ENCODE data around the gene RNF144A.
"Not testable (repeated sequence)": the region's sequence is repeated elsewhere in the genome, so short reads cannot be mapped to it uniquely, and the experiment has no call there.

RNF144A gene

GRCh38 chr2:6917071-6917760, at the start of gene RNF144A:
Gene RNF144A, plus strand, starts transcription at chr2:6917412. Its CDS starts 79,515 bp downstream, at chr2:6996927.
- DNase-seq (ENCODE audit: low read depth in 2 of 2), result peak; percentile 68 to 79

GRCh38 chr2:6872394-6872793, 44.8 kb upstream of the RNF144A start:
- no peak for DNase-seq (ENCODE audit: low read depth in 2 of 2)

GRCh38 chr2:6874032-6874431, 43.2 kb upstream of the RNF144A start:
- no peak for DNase-seq (ENCODE audit: low read depth in 2 of 2)

- no peak for DNase-seq (ENCODE audit: low read depth in 2 of 2)
These were observed 40.9 kb upstream of the RNF144A start for GRCh38 chr2:6876309-6876708.

DNA sequence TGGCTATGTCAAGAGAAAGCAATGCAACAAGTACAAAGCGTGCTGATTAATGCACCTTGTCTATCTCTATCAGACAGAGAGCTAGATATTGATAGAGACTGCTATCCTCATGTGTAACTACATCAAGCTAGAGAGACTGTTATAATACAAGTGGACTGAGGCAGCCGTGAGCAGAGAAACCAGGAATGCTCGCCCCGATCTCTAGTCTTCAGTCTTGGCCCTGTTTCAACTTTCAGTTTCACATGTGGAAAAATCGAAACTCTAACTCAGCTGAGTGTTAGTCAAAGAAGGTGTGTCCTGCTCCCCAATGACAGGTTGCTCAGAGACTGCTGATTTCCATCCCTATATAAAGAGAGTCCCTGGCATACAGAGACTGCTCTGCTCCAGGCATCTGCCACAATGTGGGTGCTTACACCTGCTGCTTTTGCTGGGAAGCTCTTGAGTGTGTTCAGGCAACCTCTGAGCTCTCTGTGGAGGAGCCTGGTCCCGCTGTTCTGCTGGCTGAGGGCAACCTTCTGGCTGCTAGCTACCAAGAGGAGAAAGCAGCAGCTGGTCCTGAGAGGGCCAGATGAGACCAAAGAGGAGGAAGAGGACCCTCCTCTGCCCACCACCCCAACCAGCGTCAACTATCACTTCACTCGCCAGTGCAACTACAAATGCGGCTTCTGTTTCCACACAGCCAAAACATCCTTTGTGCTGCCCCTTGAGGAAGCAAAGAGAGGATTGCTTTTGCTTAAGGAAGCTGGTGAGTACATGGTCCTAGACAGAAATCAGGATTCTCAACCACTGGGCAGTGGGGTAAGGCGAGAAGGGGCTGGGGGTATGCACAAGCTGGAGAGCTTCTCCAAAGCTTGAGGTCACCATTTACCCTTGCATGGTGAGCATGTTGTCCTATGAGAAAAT, 39.6 kb upstream of the RNF144A start, which contains the start of gene RSAD2:
Gene RSAD2, plus strand, starts transcription at position 376 of the 903 bp plus-strand sequence. Its CDS starts 24 bp downstream, at position 400.
- peak in 1 of 2 donors; percentile 28 for DNase-seq (ENCODE audit: low read depth in 2 of 2)

DNA sequence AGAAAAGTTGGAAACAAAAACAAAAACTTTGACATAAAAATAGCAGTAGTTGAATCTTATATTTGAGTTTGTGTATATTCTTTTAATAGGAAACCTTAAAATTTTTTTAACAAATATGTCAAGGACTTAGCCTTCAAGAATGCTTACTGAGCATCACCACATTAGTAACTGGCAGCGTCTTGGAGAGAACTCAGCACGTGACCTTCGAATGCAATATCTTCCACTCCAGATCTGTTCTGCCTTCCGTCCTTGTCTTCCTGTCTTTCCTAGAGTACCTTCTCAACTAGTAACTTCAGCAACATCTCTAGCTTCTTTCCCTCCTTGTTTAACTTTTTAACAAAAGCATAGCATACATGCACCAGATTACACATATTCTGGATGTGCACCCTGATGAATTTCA, 38.7 kb upstream of the RNF144A start:
- DNase-seq (ENCODE audit: low read depth in 2 of 2), result no peak

- DNase-seq (ENCODE audit: low read depth in 2 of 2), result no peak
These were observed 38.2 kb upstream of the RNF144A start for GRCh38 chr2:6879011-6879410.

DNA sequence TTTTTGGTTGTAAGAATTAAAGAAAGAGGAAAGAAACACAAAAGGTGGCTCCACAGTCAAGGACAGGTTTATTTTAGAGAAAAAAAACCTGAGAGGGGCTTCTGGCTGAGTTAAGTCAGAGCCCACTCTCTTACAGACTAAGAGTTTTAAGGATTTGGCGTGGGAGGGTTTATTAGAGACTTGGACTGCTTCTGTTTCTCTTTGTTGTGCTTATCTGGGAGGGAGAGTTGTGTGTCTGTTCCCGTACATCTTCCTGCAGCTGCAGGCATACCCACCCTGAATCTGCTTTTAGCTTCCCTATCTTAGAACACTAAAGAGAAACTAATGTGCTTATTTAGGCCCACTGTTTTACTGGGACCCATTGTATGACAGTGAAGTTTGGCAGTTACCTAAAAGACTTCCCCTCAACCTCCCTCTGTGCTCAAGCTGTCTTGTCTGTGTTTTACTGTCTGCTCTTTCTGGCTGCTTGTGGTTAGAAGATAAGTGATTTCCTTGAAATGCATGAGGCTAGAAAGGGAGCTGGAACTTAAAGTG, 36.9 kb upstream of the RNF144A start:
- no peak for DNase-seq (ENCODE audit: low read depth in 2 of 2)

GRCh38 chr2:6881046-6881445, 36.2 kb upstream of the RNF144A start:
- no peak for DNase-seq (ENCODE audit: low read depth in 2 of 2)

DNA sequence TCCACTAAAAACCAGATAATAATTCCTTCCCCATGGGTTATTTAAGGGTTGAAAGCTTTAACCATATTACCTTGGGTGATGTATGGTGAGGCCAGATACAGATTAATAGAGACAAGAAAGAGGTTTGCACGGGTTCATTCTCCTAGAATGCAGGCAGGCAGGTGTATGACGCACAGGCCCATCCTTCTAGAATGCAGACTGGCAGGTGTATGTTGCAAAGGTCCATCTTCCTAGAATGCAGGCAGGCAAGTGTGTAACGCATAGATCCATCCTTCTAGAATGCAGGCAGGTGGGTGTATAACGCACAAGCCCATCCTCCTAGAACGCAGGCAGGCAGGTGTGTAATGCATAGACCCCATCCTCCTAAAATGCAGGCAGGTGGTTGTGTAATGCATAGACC, 35.7 kb upstream of the RNF144A start:
- DNase-seq (ENCODE audit: low read depth in 2 of 2), result no peak

- no peak for DNase-seq (ENCODE audit: low read depth in 2 of 2)
These were observed 33.6 kb upstream of the RNF144A start for GRCh38 chr2:6883448-6884122.

DNA sequence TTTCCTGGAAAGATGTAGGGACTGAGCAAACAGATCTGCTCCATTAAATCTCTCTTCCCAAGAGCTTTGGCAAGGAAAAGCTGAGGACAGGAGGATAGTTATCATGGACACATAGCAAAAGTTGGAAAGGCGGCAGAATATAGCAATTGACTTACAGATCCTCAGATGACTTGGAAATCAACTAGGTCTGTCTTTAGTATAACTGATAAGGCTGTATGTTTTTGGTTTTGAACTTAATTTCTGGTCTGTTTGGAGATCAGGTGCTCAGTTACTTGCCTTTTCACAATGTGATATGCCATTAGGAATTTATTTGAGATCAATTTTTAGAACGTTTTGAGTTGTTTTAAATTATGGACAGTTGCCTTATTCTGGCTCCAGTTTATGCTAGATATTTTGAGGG, 31.7 kb upstream of the RNF144A start:
- no peak for DNase-seq (ENCODE audit: low read depth in 2 of 2)

- no peak for DNase-seq (ENCODE audit: low read depth in 2 of 2)
These were observed 31.2 kb upstream of the RNF144A start for GRCh38 chr2:6885968-6886367.

DNA sequence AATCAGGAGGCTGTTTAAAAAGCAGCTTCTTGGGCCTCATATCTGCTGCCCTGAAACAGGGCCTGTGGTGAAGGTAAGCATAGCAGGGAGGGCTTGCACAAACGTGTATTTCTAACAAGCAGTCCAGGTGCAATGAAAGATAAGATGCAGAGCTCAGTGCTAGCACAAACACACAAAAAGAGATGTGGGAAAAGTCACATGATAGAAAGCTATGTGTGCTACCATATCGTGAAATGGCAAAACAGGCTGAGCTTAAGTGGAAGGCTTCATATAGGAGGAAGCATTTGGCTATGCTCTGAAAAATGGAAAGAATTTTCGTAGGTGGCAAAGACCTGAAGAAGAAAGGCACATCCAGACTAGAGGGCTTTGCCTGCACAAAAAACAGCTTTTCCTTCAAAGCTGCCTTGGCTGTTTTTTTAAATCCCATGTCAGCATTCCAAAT, 29.4 kb upstream of the RNF144A start:
- DNase-seq (ENCODE audit: low read depth in 2 of 2), result no peak

- no peak for DNase-seq (ENCODE audit: low read depth in 2 of 2)
These were observed 28.5 kb upstream of the RNF144A start for GRCh38 chr2:6888724-6889123.

GRCh38 chr2:6893876-6894482, 23.2 kb upstream of the RNF144A start:
- no peak for DNase-seq (ENCODE audit: low read depth in 2 of 2)

DNA sequence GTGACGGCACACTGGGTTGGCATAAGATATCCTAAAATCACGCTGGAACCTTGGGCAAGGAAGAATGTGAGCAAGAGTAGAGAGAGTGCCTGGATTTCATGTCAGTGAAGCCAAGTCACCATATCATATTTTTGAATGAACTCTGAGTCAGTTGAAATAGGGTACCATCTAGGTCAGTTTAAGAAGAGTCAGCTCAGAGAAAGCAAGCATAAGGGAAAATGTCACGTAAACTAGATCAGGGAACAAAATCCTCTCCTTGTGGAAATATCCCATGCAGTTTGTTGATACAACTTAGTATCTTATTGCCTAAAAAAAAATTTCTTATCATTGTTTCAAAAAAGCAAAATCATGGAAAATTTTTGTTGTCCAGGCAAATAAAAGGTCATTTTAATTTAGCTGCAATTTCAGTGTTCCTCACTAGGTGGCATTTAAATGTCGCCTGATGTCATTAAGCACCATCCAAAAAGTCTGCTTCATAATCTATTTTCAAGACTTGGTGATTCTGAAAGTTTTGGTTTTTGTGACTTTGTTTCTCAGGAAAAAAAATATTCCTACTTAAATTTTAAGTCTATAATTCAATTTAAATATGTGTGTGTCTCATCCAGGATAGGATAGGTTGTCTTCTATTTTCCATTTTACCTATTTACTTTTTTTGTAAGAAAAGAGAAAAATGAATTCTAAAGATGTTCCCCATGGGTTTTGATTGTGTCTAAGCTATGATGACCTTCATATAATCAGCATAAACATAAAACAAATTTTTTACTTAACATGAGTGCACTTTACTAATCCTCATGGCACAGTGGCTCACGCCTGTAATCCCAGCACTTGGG, 20.1 kb upstream of the RNF144A start:
- no peak for DNase-seq (ENCODE audit: low read depth in 2 of 2)

GRCh38 chr2:6902581-6902980, 14.6 kb upstream of the RNF144A start:
- DNase-seq (ENCODE audit: low read depth in 2 of 2), result not testable (repeated sequence)

DNA sequence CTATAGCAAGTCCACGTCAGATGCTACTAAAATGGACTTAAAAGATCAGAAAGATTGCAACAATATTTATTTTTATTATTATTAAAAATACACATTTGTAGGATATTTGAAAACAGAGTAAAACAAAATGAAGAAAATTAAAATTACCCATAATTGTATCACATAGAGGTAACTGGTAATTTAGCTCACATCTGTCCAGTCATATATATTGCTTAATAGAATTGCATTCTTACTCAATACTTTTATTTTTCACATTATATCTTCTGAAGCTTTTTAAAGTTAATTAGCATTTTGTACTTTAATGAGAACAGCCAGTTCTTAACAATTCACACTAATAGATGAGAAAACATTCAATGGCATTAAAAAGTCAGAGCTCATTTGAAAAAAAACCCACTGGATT, 11.5 kb upstream of the RNF144A start:
- DNase-seq (ENCODE audit: low read depth in 2 of 2), result no peak

DNA sequence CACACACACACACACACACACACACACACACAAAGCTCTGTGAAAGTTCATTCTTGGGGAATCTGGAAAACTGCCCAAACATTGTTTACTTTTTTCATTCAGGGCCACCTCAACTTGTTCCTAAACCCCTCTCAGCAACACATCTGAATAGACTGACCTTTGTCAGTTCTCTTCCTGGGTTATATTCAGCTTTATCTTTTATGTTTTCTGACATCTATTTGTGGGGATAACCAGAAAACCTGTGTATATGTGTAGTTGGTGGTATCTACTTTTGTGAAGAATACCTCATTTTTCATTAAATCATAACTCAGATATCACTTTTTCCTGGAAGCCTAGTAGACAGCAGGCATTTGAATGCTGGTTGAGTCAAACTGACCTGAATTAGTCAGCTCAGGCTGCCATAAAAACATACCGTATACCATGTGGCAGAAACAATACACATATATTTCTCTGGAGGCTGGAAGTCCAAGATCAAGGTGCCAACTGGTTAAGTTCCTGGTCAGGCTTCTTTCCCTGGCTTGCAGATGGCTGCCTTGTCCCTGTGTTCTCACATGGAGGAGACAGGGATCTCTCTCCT, 11.0 kb upstream of the RNF144A start:
- DNase-seq (ENCODE audit: low read depth in 2 of 2), result no peak

Measured in stimulated activated CD4-positive, alpha-beta T cell treated with anti-CD3 and anti-CD28 coated beads, Interleukin-1b, Interleukin-23, amount 100 ng/mL, for 4 hours (primary cell).